ENCODE measurements around the gene GDF7. TPM values are rescaled to one million over a fixed set of nuclear protein-coding genes. Genes with fewer than 3 reads are reported as not detected.
A peak's percentile ranks its signal among the peaks of the same experiment; 100 is the strongest.

The GDF7 gene
- total RNA-seq, 1 donor from 2014 or later, result 0.46 TPM

GRCh38 chr2:20652673-20653575 is 14.0 kb upstream of the GDF7 start:
- intact Hi-C loops (cut with DNase I), result no loop called here
- peak; percentile 50 for DNase-seq (ENCODE audit: missing footprints)
- ATAC-seq, result no peak

- ATAC-seq (no peak), DNase-seq (ENCODE audit: missing footprints) (peak; percentile 47)
- intact Hi-C loops (cut with DNase I), result no loop called here
Observed at GRCh38 chr2:20653695-20654534, 13.0 kb upstream of the GDF7 start.

- no peak for ATAC-seq
Observed at GRCh38 chr2:20654535-20654813, 12.5 kb upstream of the GDF7 start.

GRCh38 chr2:20656561-20656960 is 10.4 kb upstream of the GDF7 start:
- ATAC-seq (no peak), DNase-seq (ENCODE audit: missing footprints) (no peak)
- intact Hi-C loops (cut with DNase I), result no loop called here

More at GRCh38 chr2:20654535-20654813, 12.5 kb upstream of the GDF7 start:
- no peak for DNase-seq (ENCODE audit: missing footprints)
- intact Hi-C loops (cut with DNase I), result no loop called here

GRCh38 chr2:20657522-20658235 is 9.3 kb upstream of the GDF7 start:
- peak; percentile 54 for DNase-seq (ENCODE audit: missing footprints)
- intact Hi-C loops (cut with DNase I), result no loop called here
- ATAC-seq, result no peak

- ATAC-seq (no peak), DNase-seq (ENCODE audit: missing footprints) (peak; percentile 9)
- intact Hi-C loops (cut with DNase I), result loop anchor here (1.0 to 2.0 kb wide), 2 partner anchors 303 to 458 kb away; no protein-coding TSS in a partner anchor
Observed at GRCh38 chr2:20660506-20661420, 6.2 kb upstream of the GDF7 start.

GRCh38 chr2:20661421-20662307 is 5.3 kb upstream of the GDF7 start:
- peak; percentile 72 for ATAC-seq
- intact Hi-C loops (cut with DNase I), result loop anchor here (1.0 to 2.0 kb wide), 2 partner anchors 302 to 457 kb away; no protein-coding TSS in a partner anchor
- peak; percentile 60 for DNase-seq (ENCODE audit: missing footprints)

- DNase-seq (ENCODE audit: missing footprints) (peak; percentile 41), ATAC-seq (no peak)
- intact Hi-C loops (cut with DNase I), result no loop called here
Observed at GRCh38 chr2:20662308-20662937, 4.5 kb upstream of the GDF7 start.

GRCh38 chr2:20663196-20664070 is 3.5 kb upstream of the GDF7 start:
- ATAC-seq (no peak), DNase-seq (ENCODE audit: missing footprints) (peak; percentile 15)
- intact Hi-C loops (cut with DNase I), result no loop called here

- no peak for ATAC-seq
- intact Hi-C loops (cut with DNase I), result no loop called here
Observed at GRCh38 chr2:20664071-20664390, 2.9 kb upstream of the GDF7 start.

GRCh38 chr2:20664431-20665242 is 2.3 kb upstream of the GDF7 start:
- no peak for ATAC-seq
- DNase-seq (ENCODE audit: missing footprints), result peak; percentile 9
- intact Hi-C loops (cut with DNase I), result no loop called here

More at GRCh38 chr2:20664071-20664390, 2.9 kb upstream of the GDF7 start:
- no peak for DNase-seq (ENCODE audit: missing footprints)

- DNase-seq (ENCODE audit: missing footprints) (peak; percentile 21), ATAC-seq (no peak)
- intact Hi-C loops (cut with DNase I), result no loop called here
Observed at GRCh38 chr2:20665243-20666004, 1.5 kb upstream of the GDF7 start.

GRCh38 chr2:20666005-20666303 is 990 bp upstream of the GDF7 start:
- ATAC-seq (no peak), DNase-seq (ENCODE audit: missing footprints) (no peak)
- intact Hi-C loops (cut with DNase I), result no loop called here

- DNase-seq (ENCODE audit: missing footprints) (no peak), ATAC-seq (no peak)
- intact Hi-C loops (cut with DNase I), result no loop called here
Observed at GRCh38 chr2:20667151-20667530, 197 bp downstream of the GDF7 start.

Measured in Right ventricle myocardium inferior (tissue), 1 donor.